Fibroblast of skin of right quadriceps (primary cell): ENCODE results near the gene DYRK3.
A peak's percentile ranks its signal among the peaks of the same experiment; 100 is the strongest.

Experiments used
- DNase-seq: peaks from one replicate; pipeline ENCODE4 v3.0.0-alpha.2; 2013

DYRK3 gene

DNA sequence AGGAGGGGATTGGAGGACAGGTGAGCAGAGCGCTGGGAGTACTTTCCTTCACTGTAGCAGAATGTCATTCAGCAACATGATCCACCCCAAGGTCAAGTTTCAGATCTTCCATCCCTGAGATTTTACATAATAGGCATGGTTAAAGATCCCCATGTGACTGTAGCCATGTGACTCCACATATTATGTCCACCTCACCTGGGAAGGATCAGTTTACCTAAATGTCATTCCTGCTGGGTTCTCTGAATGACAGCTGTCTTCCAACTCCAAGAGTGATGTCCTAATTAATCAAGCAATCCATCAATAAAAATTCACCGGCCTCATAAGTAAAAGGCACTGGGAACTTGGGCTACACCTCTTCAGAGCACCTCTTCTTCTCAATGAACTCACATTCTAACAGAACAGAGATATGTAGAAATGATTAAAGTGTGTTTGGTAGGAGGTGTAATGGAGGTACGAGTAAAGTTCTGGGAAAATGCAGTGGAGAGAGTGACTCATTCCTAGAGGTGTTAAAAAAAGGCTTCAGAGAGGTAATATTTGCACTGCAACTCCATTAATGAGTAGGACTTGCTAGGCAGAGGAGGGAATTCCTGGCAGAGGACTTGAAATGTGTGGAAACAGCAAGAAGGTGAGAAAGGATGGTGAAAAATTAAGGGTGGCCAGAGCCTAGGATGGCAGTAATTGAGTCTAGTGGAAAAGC, 27.2 kb downstream of the DYRK3 start:
- DNase-seq, result no peak

DNA sequence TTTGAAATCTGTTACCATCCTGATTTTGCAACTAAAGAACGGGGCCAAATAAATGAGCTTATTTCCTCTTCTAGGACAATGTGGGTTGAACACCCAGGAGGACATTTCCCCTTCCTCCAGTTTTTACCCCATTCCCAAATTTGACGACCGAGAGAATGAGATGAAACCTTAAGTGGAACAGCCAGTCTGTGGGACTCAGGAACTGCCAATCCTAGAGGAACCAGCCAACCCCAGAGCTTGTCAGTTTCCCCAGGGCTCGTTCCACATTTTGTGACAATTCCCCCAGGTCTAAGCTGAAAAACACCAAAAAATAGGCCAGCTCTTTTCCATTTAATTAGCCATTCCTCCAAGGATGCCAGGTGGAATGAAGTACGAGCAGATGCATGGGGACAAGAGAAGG, 28.0 kb downstream of the DYRK3 start:
- DNase-seq, result no peak

DNA sequence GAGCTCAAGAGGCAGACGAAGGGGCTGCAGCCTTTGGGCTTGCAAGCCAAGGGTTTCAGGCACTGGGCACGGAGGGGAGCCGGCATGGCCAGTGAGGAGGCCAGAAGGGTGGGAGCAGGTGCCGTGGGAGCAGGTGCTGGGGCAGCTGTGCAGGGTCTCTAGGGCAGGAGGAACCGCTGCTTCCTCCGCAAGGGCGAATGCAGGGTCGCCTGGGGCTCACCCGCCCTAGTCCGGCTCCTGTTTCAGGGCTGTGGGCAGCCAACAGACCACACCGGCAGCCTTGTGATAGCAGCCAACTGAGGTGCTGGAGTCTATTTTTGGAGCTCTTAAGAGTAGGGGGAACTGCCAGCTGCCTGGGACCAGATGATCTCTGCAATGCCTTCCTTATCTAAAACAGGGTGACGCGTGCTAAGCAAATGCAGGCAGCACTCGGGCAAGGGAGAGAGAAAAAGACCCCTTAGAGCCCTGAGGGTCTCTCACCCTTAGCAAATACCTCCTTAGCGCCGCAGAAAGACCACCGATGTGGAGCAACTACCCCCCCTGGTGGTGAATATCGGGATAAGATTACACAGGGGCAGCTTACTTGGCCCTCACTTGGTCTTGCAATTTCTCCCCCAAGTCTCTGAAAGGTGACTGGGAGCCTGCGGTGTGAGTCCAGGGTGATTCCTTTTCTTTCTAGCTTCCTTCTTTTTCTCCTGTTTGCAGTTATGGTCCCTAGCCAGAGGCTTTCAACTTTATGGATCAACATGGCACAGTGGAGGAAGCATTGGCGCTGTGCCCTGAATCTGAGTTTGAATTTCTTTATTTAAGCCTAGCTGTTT, 28.7 kb downstream of the DYRK3 start:
- DNase-seq, result peak; percentile 53

DNA sequence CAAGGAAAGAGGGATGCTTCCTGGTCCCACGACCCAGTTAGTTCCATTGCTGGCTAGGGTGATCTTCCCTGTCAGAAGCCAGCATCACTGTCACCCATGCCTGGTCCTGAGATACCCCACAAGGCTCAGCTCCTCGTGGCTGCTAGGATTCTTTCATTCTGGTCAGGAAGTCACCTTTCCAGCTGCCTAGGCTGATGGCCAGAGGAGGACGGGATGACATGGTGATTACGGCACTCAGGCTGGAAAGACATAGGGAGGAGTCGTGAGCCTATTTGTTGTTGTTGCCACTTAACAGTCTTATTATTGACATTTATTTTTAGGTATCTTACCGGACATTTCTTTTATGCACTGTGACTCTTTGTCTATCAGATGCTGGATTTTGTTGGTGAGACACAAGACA, 29.4 kb downstream of the DYRK3 start:
- DNase-seq, result no peak

DNA sequence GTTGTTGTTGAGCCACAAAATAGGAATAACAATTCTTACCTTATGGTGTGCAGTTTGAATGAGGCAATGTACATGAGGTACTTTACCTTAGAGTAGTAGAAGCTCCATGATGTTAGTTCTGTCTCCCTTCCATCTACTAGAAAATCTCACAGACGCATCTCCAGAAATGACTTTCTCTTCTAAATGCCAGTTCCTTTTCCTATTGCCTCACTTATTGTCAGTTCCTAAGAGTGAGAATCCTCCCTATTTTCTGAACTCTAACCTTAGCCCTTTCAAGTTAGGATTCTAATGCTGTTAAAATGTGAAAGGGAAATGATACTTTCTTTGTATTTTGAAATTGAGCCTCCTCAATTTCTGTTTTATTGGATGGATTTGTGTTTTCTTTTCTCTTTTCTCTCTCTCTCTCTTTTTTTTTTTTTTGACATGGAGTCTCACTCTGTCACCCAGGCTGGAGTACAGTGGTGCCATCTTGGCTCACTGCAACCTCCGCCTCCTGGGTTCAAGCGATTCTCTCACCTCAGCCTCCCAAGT, 30.8 kb downstream of the DYRK3 start:
- no peak for DNase-seq

DNA sequence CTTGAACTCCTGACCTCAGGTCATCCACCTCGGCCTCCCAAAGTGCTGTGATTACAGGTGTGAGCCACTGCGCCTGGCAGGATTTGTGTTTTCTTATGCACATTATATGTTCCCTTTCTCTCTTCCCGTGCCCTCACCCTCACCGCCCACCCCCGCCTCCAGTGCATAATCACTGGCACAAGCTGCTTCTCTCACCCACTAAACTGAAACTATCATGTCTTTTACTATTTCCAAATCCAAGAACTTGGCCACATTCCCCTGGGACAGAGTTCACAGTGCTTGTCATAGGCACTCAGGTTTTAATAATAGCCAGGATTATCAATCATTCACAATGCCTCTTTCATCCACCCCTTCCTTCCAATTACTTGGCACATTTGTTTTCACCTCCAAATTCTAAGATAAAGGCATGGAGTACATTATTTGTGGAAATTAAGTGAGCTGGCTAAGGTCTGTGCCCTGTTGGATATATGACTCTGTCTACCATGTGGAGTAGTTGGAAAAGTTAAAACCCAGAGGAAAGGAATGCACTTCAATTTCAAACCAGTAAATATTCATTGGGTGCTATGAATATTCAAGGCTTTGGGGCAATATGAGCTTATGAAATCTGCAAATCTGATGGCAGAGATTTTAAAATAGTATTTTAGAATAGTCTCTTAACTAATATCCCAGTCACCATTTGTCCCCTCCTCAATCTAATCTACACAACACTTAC, 31.8 kb downstream of the DYRK3 start:
- no peak for DNase-seq

DNA sequence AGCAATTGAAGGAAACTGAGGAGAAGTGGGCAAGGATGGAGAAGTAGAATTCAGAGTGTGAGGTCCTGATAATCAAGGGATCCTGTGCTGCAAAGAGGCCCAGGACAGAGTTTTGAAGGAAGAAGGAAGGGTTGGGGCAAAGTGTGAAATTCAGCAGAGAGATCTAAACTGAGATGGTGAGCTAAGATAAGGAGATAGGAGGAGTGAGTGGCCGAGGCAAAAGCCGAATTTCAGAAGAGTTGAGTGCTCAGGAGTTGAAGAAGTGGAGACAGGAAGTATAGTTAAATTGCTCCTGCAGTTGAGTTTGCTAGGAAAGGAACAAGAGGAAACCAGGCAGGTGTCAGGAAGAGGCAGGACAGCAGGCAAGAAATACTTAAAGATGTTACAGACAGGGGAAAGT, 33.0 kb downstream of the DYRK3 start:
- no peak for DNase-seq

DNA sequence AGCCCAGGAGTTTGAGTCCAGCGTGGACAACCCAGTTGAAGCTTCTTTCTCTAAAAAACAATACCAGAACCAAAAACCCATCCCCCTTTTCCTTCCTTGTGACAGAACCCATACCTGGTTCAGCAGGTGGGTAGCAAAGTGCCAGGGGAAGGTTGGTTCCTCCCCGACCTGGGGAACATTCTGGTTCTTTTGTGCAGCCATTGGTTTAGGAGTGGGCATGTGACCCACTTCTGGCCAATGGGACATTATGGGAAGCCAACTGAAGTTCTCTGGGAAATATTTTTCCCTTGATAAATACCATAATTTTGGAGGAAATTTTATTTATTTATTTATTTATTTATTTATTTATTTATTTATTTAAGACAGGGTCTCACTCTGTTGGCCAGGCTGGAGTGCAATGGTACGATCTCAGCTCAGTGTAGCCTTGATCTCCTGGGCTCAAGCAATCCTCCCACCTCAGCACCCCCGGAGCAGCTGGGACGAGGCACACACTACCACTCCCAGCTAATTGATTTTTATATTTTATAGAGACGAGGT, 33.6 kb downstream of the DYRK3 start:
- DNase-seq, result no peak

DNA sequence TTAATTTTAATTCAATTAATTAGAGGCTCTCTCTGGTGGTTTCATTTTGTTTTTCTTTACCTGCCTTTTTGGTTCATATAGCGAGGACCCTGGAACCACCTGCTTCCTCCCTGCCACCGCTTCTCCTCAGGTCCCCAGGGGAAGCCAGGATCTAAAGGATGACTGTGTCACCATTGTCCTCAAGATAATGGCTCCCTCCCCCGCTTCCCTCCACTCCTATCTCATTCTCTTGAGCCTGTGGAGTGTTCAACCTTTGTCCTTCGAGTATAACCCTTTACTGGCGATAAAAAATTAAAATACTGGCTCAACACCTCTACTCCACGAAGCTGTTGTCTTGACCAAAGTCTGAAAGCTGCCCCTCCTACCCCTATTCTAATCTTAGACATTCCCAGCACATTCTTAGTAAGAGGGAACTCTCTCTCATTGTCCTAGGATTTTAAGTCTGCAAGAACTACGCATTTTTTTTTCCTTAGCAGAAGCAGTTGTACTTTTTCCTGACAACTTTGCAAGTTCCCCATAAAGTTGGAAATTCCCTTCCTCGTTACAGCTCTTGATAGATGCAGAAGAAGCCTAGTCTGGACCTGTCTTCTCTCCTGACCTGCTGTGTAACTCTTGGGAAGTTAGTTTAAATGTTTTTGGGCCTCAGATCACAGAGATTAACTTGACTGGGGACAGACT, 36.8 kb downstream of the DYRK3 start:
- no peak for DNase-seq

DNA sequence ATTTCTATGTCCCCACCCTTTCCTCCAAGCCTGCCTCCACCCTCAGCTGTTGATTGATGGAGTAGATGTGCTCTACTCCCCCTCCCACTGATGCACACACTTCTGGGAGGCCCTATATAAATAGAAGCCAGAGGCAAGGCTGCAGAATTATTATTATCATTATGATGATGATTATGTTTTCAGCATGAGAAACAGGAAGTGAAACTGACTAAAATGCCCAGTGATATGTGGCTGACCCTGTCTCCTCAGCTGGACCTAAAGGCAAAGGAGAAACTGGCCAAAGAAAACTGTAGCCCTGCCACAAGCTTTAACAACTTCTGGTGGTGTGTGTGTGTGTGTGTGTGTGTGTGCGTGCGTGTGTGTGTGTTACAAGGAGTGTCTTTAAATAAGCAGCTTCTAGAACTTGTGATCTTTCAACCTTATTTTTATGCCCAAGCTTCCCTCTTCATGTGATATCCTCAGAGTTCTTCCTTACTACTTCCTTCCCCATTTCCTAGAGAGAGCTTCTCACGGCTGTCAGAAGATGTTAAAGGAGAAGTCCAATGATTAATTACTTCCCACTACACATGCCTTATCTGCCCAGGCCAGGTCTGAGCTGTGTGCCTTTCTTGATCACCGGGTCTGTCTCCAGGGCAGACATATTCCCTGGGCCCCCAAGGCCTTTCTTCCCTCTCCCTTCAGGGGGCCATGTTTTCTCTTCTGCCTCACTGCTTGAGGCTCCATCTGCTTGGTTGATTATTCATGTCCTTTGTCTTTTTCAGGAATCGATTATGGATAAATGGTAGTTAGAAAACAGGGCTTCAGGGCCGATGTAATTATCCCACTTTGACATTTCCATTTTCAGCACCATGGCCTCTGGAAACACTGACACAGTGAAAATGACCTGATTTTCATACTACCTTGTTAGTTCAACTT, 37.8 kb downstream of the DYRK3 start:
- DNase-seq, result no peak

DNA sequence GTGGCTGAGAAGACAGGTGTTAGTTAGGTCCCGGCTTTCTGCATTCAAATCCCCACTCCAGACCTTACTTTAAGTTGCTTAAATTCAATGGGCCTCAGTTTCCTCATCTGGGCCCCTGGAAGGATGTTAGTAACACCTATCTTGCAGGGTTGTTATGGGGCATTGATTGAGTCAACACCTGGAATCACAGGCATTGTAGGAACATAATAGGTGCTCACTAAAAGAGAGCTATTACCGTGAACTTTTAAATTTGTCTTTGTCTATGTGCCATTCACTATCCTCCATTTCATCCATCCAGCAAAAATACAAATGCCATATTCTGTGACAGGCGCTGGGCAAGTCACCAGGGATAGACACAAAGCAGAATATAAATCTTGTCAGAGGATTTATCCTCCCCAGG, 38.9 kb downstream of the DYRK3 start:
- no peak for DNase-seq

DNA sequence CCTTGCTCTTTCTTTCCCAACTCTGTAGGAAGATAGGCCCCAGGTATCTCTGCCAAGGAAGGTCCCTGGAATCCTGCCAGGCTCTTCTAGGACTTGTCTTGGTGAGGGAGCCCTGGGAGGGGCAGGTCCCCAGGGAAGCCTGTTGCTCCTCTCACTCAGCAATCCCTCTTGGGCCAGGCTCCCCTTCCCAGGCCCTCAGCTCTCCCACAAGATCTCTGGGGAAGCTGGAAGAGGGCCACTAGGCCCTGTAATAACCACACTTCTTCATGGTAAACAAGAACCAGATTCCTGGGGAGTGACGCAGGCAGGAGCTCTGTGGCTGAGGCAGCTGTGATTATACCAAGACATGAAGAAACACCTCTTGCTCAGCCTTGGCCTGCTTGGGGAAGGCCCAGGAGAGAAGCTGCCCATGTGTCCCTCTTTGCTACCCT, 39.4 kb downstream of the DYRK3 start:
- peak; percentile 98 for DNase-seq

DNA sequence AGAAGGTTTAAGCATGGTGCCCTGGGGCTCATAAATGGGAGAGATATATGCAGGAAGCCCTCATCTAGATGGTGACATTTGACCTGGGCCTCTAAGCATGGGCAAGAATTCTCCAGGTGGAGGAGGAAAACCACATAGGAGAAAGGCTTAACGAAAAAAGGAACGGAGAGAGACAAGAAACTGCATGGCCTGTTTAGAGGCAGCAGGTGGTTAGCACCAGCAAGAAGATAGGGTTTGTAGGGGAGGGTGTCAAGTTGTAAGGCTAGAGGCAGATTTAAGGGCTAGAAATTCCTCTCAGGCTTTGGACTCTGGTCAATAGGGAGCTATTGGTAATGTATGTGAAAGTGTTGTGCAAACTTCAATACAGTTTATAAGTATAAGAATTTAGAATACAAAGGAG, 41.2 kb downstream of the DYRK3 start:
- no peak for DNase-seq

DNA sequence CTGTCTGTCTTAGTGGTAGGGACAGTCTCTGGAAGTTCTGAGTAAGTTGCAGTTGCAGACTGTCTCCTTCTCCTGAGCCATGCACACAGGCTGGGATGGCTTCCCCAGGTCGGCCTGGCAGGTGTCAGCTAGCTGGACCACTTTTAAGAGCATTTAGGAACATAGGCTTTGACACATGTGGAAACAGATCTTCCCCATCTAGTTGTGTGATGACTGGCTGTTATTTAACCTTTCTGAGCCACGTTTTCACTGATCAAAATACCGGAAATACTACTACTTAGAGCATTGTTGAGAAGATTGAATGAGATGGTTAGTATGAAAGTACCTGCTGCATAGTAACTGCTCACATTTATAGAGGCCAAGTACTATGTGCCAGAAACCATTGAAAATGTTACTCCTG, 43.2 kb downstream of the DYRK3 start:
- DNase-seq, result no peak

DNA sequence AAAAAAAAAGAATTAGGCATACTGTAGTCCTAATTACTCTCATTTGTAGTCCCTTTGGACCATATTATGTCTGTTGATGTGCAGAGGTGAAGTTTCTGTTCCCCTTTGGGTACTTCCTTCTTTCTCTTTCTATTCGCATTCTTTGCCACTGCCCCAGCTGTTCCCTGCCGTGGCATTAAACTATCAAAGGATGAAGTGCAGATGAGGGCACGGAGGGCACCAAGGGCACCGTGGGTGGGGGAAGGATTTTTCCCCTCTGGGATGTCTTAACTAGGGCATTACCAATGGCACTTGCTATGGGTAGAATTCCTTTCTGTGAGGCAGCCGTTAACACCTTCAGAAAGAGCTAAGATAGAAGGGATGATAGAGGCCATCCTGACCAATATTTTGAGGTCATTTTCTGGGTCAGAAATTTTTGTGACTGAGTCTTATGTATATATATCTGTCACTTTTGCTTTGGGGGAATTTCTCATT, 44.4 kb downstream of the DYRK3 start:
- no peak for DNase-seq

DNA sequence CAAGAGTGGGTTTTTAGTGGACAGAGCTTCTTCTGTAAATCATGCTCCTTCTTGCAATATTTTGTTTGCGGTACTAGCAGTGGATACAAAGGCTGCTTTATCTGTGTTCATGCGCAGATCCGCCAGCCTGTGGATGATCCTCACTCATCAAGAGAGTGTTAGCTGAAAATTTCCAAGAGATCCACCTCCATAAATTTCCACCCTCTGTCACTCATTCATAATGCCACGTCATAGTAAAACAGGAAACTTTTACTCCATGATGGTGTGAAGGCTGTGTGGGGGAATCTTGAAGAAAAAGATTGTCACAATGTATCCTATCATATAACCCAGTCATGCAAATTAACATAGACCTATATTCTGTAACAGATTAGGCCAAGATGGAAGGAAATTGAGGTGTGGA, 44.9 kb downstream of the DYRK3 start:
- DNase-seq, result no peak

DNA sequence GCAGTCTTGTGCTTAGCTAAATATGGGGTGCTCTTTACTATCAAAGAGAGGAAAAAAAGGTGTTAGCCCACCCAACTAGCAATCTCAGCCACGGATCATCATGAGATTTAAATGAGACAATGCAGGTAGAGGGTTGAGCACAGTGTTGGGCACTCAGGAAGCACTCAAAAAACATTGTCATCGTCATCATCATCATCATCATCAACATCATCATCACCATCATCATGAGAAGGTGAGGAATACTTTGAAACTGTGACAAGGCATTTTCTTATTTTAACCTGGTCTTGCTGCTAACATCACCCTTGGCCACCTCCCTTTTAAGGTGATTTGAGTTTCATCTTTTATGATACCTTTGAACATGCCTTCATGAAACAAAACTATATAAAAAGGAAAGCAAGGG, 46.0 kb downstream of the DYRK3 start:
- no peak for DNase-seq

DNA sequence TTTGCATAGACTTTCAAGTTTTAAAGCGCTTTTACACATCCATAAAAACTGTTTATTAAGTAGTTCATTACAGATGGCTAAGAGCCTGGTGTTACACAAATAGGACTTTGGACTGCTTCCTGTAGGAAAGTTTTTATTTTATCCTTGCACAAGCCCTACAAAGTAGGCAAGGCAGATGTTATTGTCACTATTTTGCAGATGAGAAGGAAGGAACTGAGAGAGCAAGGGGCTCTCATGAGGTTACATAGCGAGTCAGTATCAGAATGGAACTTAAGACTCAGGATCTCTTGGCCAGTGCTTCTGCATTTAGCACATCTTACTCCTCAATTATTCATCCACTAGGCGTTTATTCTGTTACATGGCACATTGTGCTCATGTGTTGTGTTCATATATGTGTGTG, 46.8 kb downstream of the DYRK3 start:
- no peak for DNase-seq

DNA sequence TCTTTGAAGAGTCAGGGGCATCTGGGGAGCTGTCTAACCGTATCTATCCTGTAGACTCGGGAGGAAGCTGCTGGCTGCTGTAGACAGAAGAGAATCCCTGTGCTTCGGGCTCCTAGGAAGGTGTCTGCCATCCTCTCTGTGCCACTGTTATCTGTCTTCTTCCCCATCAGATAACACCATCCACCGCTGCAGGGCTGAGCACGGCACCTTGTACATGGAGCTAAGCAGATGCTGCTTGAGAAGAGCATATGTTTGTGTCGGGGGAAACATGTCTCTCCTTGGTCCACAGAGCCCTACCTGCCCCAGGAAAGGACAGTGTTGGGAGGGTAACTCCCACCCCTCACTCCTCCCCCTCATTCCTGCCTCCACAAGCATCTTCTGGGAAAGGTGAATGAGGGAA, 48.0 kb downstream of the DYRK3 start:
- no peak for DNase-seq

DNA sequence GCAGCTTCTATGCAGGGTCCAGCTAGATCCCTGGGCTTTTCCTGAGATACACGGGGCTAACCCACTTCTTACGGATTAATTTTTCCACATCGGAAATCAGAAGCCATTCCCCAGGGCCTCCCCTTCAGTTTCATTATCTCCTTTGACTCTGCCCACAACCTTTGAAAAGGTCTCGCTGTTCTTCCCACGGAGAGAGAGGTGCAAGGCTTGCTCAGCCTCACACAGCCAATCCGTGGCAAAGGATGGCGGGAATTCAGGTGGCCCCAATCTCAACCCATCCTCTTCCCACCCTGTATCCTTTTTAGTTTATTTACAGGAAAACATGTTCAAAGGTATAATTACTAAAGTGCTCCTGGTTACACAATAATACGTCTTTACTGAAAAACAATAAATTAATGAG, 48.7 kb downstream of the DYRK3 start:
- no peak for DNase-seq
